Left lung (tissue), 10 donors: ENCODE data around the gene BIRC7. TPM values are rescaled to one million over a fixed set of nuclear protein-coding genes. Genes with fewer than 3 reads are reported as not detected.

Experiments used
- ATAC-seq: fragments of 200-7000 bp; cut with Tn5 transposase; one replicate; pipeline ENCODE4 v1.9.1; 2020; ENCODE audit warnings: moderate library complexity
- DNase-seq, 4 donors: peaks; one replicate each; pipeline ENCODE4 v3.0.0-alpha.2; 2013 to 2020
- H3K27ac ChIP-seq, 2 donors: fragments of 200-600 bp; sonication (generic) in 1 of 2; one replicate each; pipeline versions ENCODE4 v1.5.0 to v1.8.0; 2020 to 2021
- H3K27me3 ChIP-seq, 2 donors: fragments of 200-600 bp; sonication (generic) in 1 of 2; one replicate each; pipeline versions ENCODE4 v1.5.0 to v1.8.0; 2020 to 2021
- H3K36me3 ChIP-seq, 2 donors: fragments of 200-600 bp; sonication (generic) in 1 of 2; one replicate each; pipeline versions ENCODE4 v1.5.0 to v1.8.0; 2020 to 2021
- H3K4me1 ChIP-seq, 2 donors: fragments of 200-600 bp; one replicate each; pipeline ENCODE4 v1.8.0; 2021
- H3K4me3 ChIP-seq, 2 donors: fragments of 200-600 bp; sonication (generic) in 1 of 2; one replicate each; pipeline versions ENCODE4 v1.5.0 to v1.8.0; 2020 to 2021; ENCODE audit warnings: mild to moderate bottlenecking in 1 of 2
- H3K9me3 ChIP-seq, 2 donors: fragments of 200-600 bp; sonication (generic) in 1 of 2; one replicate each; pipeline versions ENCODE4 v1.5.0 to v1.8.0; 2020 to 2021
- intact Hi-C, 2 donors: fragments of 100-400 bp; cut with DNase I; formaldehyde crosslinking; loops; one replicate each; pipeline versions ENCODE4 v1.11.2 to v1.14.2; 2022
- polyA plus RNA-seq, 6 donors: library from polyadenylated mRNA; unstranded; fragments of 120-200 nt; gene quantifications; one replicate each; pipeline ENCODE4 v1.2.1, GENCODE V29; 2013; ENCODE audit not compliant: insufficient read length in 6 of 6
- total RNA-seq, 2 donors: library from RNA; stranded (reverse); fragmentation: NEBNext Ultra II Directional; extraction: Animal tissue kit (Norgen Biotek cat#: 25700); gene quantifications; one replicate each; pipeline ENCODE4 v1.2.1, GENCODE V29; 2021
- TF ChIP-seq, protein P1 (sequence below), 2 donors: fragments of 200-600 bp; sonication (generic) in 1 of 2; IDR thresholded peaks; one replicate each; pipeline versions ENCODE4 v1.5.0 to v1.8.0; 2021; ENCODE audit warnings: antibody characterized with exemption in 2 of 2
- donor health status: DM: no; HTN: yes; CAD: no.
- donor health status: DM: no; HTN: no; CAD: no.

The BIRC7 gene
- total and polyA plus RNA-seq, 8 donors, result 0.24 to 0.64 (median 0.42) TPM; not detected in 4

DNA sequence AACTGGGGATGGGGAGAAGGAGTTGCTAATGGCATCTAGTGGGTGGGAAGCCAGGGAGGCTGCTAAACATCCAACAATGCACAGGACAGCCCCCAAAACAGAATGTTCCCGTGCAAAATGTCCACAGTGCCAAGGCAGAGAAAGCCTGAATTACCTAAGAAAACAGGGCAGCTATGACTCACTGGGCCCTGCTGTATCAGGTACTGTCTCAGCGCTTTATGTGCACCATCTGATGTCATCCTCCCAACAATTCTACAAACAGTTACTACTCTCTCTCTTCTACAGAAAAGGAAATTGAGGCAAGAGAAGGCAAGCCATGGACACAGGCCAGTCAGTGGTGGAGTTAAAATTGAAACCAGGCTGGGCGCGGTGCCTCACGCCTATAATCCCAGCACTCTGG is 22.9 kb upstream of the BIRC7 start:
- intact Hi-C loops, result no loop called here
- H3K4me1 ChIP-seq, result peaks cover 20 to 55% of the 10 kb centered on the region in 2 donors

DNA sequence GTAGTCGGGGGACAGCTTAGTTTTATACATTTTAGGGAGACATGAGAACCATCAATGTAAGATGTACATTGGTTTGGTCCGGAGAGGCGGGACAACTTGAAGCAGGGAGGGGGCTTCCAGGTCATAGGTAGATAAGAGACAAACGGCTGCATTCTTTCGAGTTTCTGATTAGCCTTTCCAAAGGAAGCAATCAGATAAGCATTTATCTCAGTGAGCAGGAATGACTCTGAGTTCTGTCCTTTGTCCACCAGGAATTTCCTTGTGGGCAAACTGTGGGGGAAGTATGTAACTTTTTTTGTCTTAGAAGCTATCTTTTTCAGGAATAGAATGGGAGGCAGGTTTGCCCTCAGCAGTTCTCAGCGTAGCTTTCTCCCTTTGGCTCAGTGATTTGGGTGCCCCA is 21.2 kb upstream of the BIRC7 start:
- H3K27me3 ChIP-seq, result no peaks in the 10 kb centered on the region
- H3K27ac ChIP-seq, result no peak overlapping the region
- DNase-seq, result no peak
- no peaks in the 10 kb centered on the region for H3K9me3 ChIP-seq
- H3K4me3 ChIP-seq, result peak overlapping the region in 1 of 2 donors; percentile 91
- ATAC-seq, result no peak
- TF ChIP-seq, protein P1, sequence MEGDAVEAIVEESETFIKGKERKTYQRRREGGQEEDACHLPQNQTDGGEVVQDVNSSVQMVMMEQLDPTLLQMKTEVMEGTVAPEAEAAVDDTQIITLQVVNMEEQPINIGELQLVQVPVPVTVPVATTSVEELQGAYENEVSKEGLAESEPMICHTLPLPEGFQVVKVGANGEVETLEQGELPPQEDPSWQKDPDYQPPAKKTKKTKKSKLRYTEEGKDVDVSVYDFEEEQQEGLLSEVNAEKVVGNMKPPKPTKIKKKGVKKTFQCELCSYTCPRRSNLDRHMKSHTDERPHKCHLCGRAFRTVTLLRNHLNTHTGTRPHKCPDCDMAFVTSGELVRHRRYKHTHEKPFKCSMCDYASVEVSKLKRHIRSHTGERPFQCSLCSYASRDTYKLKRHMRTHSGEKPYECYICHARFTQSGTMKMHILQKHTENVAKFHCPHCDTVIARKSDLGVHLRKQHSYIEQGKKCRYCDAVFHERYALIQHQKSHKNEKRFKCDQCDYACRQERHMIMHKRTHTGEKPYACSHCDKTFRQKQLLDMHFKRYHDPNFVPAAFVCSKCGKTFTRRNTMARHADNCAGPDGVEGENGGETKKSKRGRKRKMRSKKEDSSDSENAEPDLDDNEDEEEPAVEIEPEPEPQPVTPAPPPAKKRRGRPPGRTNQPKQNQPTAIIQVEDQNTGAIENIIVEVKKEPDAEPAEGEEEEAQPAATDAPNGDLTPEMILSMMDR (IDR thresholded peaks at IDR 0.05), result no peak
- intact Hi-C loops, result no loop called here
- H3K36me3 ChIP-seq, result peaks cover 0 to 45% of the 10 kb centered on the region in 2 donors
- peaks cover 20 to 51% of the 10 kb centered on the region in 2 donors for H3K4me1 ChIP-seq

More for the DNA sequence above, 22.9 kb upstream of the BIRC7 start:
- TF ChIP-seq, protein P1 (IDR thresholded peaks at IDR 0.05), result no peak
- Histone ChIP-seq H3K4me3 (no peak overlapping the region), H3K27ac (no peak overlapping the region), H3K36me3 (peaks cover 0 to 62% of the 10 kb centered on the region in 2 donors), H3K9me3 (no peaks in the 10 kb centered on the region), H3K27me3 (no peaks in the 10 kb centered on the region)
- ATAC-seq (no peak), DNase-seq (no peak)

DNA sequence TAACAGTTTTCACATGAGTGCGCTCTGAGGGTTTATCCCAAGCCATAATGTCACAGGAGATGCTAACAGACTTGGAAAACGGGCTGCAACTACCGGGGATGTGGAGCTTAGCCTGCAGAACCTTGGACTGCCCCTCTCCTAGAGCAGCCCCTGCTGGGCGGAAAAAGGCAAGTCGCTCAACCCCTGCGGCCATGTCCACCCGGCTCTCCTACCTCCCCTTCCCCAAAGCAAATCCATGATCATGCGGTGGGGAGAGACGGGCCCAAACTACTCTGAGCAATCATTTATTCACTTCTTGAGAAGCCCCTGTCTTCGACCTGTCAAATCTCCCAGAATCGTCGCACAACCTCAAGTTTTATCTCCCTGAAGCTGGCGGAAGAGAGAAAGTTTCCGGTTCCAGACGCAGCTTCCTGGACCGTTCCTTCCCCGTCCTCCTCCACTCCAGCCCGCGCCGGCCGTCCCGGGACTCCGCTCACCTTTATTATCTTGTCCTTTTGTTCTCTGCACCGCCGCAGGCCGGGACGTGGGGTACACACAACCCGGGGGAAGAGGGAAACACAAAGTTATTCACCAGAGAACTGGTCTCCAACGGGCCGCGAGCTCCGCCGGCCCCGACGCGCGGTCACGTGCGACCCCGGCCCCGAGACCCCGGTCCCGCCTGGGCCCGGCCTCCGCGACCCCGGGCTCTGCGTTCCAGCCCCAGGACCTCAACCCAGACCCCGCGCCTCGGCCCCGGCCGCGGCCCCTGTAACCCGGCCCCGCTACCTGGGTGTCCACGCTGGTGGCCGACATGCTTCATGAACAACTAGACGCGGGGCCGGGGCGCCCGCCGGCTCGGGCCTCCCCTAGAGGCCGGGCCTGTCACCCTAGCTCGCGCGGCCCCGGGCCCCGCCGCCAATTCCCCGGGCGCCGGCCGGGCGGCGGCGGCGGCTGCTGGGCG is 20.3 kb upstream of the BIRC7 start:
- Histone ChIP-seq H3K36me3 (peaks cover 0 to 36% of the 10 kb centered on the region in 2 donors), H3K4me1 (peaks cover 20 to 51% of the 10 kb centered on the region in 2 donors), H3K4me3 (peak overlapping the region; percentile 91 to 94), H3K27ac (peak overlapping the region; percentile 53 to 84), H3K27me3 (peaks cover 0 to under 1% of the 10 kb centered on the region in 2 donors), H3K9me3 (no peaks in the 10 kb centered on the region)
- ATAC-seq (peak; percentile 18), DNase-seq (peak in 1 of 4 donors; percentile 88)
- intact Hi-C loops, result no loop called here
- TF ChIP-seq, protein P1 (IDR thresholded peaks at IDR 0.05), result peak; percentile 8 to 11

DNA sequence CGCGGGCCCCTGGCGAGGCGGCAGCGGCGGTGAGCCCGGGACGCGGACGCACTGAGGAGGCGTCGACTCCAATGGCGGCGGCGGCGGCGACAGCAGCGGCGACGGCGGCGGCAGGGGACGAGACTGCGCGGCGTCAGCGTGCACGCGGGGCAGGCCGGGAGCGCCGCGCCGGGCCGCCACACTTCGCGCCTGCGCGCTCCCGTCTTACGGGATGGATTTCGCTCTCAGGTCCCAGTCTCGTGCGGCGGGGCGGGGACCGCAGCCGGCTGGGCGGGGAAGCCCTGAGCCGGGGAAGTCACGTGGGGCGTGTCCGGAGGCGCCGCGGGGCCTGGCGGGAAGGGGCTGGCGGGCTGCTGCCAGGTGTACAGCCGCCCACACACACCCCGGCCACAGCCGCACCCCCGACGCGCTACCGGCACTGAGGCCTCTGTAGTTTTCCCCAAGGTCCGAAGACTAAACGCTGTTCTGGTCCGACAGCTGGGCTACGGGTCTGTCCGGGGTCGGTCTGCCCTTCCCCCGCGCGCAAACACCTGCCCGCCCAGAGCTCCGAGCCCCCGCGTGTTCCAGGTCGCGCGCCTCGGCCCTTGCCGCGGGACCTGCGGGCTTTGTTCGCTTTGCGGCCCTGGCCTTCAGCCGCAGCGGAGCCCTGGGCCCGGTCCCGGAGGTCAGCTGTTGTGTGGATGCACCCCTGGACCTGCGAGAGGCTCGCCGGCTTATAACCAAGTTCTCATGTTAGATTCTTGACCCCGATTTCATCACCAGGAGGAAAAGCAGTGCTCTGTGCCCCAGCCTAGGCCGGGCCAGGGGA is 19.5 kb upstream of the BIRC7 start, which contains the start of gene YTHDF1:
TSS of gene YTHDF1 (minus strand) at position 91 of the 808 bp plus-strand sequence. CDS start 239 bp downstream, outside the sequence.
- H3K4me1 ChIP-seq, result peaks cover 20 to 49% of the 10 kb centered on the region in 2 donors
- H3K36me3 ChIP-seq, result peaks cover 0 to 28% of the 10 kb centered on the region in 2 donors
- H3K27ac ChIP-seq, result peak within 1 kb of the TSS; percentile 65 to 84
- peak within 1 kb of the TSS; percentile 91 to 94 for H3K4me3 ChIP-seq
- intact Hi-C loops, result no loop called here
- TF ChIP-seq, protein P1 (IDR thresholded peaks at IDR 0.05), result no peak
- ATAC-seq, result peak; percentile 97
- H3K27me3 ChIP-seq, result peaks cover 0 to 10% of the 10 kb centered on the region in 2 donors
- DNase-seq, result peak; percentile 87 to 99 (median 98)
- no peaks in the 10 kb centered on the region for H3K9me3 ChIP-seq
